SK-N-MC (cell line): Measurements from ENCODE around the gene UBAP1L.

Experiments
- EZH2 ChIP-seq: fragments of 200-600 bp; sonication (generic); IDR thresholded peaks from one replicate; pipeline ENCODE4 v1.6.1; 2017; ENCODE audit warnings: antibody characterized with exemption
- FOXP2 ChIP-seq: optimal IDR thresholded peaks from 2 replicates; pipeline ENCODE3; 2011; ENCODE audit warnings: mild to moderate bottlenecking, moderate library complexity; ENCODE audit not compliant: insufficient read depth; ENCODE audit errors: extremely low read length, control extremely low read depth
- POLR2AphosphoS5 ChIP-seq: IDR thresholded peaks from 2 replicates; pipeline ENCODE4 v1.6.1; 2012; ENCODE audit warnings: mild to moderate bottlenecking, low read depth, low read length, borderline replicate concordance

DNA sequence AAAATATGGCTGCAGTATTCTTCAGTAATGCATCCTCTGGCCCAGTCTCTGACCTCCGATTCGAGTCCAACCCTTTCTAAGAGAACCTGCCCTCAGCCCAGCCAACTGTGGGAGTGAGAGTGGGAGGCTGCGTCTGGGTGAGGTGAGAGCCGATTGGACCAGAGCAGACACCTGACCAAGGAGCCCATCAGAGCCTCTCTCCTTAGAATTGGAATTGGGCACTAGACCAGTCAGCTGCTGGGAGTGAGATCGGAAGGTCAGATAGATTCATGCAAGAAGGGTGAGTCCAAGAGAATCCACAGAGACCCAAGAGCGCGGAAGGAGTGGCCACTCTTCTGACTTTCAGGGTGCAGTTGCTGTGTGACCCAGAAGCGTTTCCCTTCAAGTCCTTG, 57.5 kb downstream of the UBAP1L start:
- TF ChIP-seq POLR2AphosphoS5 (no peak), EZH2 (no peak), FOXP2 (no peak)
